ENCODE measurements around the gene ZNF319. TPM values are rescaled to one million over a fixed set of nuclear protein-coding genes. Genes with fewer than 3 reads are reported as not detected.

The ZNF319 gene
- total and polyA plus RNA-seq, 2 of the 8 experiments (the other 6 are each of a cell fraction or from before 2014, with no cell fraction given): 3.3 to 5.5 TPM

DNA sequence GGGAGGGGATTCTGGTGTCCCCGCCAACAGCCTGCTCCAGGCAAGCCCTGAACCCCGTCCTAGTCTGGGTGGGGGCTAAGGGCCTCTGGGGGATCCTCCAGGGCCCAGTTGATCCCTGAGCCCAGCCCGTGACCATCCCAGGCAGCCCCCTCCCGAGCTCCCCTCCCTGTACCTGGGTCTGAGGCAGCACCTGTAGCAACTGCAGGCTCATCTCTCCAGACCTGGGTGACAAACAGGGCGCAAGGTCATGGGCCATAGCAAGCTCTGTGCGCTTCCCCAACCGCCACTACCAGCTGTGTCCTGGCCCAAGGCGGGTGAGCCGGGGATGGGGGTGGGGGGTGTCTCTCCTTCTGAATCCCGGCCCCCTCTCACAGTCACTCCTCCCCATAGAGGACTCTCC lies 40.2 kb downstream of the ZNF319 start (continued):
- TF ChIP-seq, protein P1, sequence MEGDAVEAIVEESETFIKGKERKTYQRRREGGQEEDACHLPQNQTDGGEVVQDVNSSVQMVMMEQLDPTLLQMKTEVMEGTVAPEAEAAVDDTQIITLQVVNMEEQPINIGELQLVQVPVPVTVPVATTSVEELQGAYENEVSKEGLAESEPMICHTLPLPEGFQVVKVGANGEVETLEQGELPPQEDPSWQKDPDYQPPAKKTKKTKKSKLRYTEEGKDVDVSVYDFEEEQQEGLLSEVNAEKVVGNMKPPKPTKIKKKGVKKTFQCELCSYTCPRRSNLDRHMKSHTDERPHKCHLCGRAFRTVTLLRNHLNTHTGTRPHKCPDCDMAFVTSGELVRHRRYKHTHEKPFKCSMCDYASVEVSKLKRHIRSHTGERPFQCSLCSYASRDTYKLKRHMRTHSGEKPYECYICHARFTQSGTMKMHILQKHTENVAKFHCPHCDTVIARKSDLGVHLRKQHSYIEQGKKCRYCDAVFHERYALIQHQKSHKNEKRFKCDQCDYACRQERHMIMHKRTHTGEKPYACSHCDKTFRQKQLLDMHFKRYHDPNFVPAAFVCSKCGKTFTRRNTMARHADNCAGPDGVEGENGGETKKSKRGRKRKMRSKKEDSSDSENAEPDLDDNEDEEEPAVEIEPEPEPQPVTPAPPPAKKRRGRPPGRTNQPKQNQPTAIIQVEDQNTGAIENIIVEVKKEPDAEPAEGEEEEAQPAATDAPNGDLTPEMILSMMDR (IDR thresholded peaks at IDR 0.05; ENCODE audit: control extremely low read depth in 1 of 3, insufficient read depth in 1 of 3, low read depth in 1 of 3, low read length in 3 of 3): no peak
- TF ChIP-seq RXRA (IDR thresholded peaks at IDR 0.05; ENCODE audit: insufficient read depth, low read depth, low read length): no peak
